ENCODE results near the gene ADRA2A.

ADRA2A gene

DNA sequence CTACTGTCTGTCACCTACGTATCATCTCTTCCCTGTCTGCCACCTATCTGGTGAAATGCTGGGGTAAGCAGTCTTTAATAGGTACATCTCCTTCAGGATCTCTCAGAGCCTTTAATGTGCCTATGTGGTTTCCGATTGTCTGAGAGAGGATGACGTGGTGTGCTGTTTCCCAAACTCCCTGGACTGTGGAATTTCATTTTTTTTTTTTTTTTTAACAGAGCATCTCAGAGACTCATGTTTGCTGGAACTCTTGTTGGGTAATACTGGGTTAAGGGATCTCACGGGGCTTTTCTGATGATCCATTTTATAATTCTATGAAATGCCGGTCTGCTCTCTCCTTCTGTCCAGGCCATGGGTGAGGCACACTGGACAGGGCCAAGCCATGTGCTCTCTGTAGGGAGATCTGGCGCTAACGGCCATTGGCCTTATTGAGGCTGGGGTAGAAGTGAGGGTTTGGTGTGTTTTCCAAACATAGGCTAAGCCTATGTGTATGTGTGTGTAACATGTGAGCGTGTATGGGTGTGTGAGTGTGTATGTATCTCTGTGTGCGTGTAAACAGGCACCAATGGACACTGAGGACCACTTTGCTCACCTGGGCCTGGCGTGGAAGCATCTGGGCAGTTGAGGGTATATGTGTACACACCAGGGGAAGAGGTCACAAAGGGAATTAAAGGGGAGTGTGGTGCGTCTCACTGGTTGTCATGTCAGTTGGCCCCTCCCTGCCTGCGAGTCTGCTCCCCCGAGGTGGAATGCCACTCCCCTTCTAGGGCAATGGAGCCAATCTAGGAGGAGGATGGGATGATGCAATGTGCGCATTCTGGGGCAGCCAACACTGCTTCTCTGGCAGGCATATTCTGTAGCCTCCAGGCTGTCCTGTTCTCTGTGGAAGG lies 7.8 kb downstream of the ADRA2A start:
- DNase-seq: no peak

DNA sequence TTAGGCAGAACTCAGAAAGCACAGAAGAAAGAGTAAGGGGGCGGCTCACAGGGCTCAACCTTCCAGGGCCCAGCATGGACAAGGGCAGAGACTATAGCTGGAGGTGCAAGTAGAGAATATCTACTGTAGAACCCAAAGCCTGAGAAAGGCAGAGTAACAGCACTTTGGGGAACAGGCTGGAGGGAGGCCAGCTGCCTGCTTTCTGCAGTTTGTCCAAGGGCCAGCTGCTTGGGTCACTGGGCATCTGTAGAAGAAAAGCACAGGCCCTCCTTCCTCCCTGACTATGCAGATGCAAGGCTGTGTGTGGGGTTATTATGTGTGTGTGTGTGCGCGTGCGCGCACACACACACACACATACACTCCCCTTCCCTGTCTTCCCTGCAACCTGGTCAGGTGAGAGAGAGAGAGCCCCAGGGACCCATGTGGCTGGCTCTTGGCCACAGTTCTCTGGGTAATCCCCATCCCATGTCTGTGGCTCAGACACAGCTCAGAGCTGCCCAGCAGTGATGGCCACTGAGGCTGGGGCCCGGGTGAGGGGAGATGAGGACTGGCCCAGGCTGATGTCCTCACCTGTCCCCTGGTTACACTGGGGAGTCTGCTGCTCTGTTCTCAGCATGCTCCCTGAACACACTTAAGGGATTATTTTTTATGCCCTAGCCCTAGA lies 9.0 kb downstream of the ADRA2A start:
- DNase-seq: no peak

DNA sequence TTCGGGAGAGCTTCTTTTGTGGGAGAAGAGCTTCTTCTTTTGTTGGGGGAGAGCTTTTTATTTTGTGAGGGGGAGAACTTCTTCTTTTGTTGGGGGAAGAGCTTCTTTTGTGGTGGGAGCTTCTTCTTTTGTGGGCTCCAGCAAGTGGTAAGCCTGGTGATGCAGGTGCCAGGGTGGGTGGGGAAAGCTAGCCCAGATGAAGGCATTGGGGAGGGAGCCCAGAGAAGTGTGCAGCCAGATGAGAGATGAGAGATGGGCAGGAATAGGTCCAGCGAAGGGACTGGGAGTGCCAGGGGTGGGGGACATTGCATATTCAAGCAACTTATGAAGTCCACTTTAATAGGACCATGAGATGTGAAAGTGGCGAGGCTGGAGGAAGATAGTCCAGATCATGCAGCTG lies 9.7 kb downstream of the ADRA2A start:
- no peak for DNase-seq

DNA sequence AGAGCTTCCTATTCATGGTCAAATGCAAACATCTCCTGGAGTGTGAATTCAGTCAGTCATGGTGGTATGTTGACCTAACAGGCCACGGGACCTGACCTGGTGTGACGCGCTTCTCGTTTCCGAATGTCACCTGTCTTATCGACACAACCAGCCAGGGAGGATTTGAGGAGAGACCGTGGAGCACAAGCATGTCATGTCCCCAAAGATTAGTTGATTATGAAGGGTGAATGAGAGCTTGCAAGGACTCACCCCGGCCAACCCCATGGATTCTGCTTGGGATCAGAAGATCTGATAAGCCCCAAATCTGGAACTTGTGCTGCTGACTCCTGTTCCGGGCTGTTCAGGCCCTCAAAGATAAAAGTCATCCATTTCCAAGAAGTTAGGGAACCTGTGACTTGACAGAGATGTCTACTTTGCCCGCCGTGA lies 10.5 kb downstream of the ADRA2A start:
- DNase-seq: no peak

DNA sequence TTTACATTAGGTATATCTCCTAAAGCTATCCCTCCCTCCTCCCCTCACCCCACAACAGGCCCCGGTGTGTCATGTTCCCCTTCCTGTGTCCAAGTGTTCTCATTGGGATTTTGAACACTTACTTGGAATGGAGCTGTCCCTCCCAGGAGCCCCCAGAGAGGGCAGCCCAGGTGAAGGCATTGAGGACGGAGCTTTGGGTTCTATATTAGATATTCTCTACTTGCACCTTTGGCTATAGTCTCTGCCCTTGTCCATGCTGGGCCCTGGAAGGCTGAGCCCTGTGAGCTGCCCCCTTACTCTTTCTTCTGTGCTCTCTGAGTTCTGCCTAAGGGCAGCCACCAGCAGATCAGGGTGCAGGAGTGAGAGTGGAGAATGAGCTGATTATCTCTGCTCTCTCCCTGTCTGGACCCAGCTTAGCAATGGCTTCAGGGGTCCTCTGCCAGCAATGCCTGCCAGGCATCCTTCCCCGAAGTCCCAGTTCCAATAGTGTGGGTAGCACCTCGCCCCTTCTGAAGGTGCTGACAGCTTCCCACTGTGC lies 11.2 kb downstream of the ADRA2A start:
- DNase-seq: no peak

DNA sequence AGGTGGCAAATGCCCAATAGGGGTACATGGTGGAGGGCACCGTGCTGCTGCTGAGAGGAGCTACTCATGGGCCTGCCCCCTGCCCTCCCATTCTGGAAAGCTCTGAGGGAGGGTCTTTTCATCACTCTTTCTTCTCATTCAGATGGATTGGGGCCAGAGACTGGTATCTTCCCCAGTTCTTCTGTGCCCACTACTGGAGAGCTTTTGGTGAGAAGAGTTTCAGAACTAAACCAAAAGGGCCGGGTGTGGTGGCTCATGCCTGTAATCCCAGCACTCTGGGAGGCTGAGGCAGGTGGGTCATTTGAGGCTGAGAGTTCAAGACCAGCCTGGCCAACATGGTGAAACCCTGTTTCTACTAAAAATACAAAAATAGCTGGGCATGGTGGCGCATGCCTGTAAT lies 12.5 kb downstream of the ADRA2A start:
- DNase-seq: no peak

DNA sequence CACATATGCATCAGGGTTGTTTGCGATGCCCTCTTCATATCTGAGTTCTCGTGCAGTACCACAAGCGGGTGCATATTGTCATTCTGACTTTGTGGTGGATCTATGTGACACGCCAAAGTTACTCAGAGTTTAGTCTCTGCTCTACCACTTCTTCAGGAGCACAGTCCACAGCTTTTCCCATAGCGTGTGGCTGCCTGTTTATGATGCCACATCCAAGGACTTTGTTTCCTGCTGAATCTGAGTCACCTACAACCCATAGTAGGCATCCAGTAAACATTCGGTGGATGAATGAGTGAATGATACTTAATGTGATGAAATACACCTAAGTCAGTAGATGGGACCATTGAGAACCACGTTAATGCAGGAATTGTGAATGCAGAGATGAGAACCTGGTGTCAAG lies 15.0 kb downstream of the ADRA2A start:
- no peak for DNase-seq

DNA sequence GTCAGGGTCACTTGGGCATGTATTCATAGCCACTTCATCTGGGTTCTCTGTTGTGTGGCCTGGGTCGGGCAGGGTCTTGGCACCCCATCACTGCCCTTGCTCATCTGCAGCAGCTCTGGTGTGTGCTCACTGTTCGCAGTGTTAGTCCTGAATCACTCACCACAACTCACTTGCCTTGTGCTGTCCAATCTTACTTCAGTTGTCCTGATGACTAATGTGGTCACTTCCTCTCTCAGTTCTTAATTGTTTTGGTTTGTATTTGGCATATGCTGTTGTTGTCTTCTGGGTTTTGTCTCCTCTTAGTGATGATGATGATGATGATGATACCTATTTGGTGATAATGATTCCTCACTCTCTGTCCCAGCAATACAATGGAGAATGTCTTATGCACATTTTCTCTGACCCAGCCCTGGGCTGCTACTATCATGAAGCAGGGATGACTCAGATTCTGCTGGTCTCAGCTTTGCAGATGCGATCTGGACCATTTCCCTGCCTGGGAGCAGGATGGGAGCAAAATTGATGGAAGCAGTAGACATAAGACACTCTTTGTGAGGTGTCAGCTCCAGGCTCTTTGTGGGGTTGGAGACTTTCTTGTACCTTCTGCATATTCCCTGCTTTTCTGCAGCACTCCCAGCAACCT lies 17.0 kb downstream of the ADRA2A start:
- DNase-seq: no peak

DNA sequence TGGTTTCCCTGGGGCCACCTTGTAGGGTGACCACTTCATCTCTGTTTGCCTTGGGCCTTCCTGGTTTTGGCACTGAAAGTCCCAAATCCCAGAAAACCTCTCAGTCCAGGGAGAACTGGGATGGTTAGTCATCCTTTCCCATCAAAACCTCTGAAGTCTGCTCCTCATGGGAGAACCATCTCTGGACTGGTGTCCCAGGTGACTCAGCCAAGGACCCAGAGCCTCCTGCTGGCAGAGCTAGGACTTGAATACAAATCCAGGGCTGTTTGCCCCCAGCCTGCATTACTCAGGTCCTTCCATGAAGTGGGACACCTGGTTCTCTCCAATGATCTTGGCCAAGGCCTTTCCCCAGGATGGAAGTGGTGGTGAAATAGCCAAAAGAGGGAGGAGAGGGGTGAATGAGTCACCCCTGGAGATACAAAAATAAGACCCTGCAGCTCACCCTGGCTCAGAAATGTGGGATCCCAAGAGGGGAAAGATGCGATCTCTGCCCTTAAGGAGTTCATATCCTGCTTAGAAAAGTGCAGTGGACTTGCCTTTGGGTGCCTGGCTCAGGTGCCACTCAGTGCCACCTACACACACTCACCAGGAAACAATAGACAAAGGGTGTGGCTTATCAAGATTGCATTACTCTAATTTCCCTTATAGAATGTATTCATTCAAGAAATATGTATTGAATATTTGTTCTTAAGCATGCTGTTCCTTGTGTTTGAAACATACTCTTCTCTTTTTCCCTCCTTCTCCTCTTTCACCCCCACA lies 22.0 kb downstream of the ADRA2A start:
- DNase-seq: no peak

DNA sequence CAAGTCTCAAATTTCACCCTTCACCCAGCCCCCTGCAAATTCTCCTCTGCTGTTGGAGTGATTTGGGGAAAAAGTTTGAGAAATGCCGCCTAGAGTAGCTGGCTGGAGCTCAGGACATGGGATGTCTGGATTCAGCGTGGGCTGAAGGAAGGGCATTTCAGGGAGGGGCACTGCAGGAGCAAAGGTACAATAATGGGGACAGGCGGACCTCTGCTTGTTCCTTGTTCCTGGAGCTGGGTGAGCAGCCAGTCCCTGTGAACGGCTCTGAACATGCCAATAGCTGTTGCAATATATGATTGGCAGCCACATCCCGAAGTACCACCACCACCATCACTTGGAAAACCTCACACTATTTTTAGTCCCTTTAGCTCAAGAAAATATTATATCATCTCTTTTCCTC lies 23.4 kb downstream of the ADRA2A start:
- DNase-seq: no peak

DNA sequence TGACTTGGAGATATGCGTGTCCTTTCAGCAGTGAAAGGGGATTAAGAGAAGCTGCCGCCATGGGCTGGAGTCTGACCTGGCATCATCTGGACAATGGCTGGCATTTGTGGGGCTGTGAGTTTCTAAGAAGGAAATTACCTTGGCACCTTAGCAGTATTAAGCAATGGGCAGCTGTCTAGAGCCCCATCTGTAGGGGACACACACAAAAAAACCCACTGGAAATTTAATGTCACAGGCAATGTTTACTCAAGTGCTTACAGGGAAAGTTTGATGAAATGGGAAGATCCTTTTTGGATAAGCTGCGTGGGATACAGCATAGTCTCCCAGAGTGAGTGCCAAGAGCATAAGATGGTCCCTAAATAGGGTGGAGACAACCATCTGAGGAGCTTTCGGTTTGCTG lies 25.0 kb downstream of the ADRA2A start:
- no peak for DNase-seq

DNA sequence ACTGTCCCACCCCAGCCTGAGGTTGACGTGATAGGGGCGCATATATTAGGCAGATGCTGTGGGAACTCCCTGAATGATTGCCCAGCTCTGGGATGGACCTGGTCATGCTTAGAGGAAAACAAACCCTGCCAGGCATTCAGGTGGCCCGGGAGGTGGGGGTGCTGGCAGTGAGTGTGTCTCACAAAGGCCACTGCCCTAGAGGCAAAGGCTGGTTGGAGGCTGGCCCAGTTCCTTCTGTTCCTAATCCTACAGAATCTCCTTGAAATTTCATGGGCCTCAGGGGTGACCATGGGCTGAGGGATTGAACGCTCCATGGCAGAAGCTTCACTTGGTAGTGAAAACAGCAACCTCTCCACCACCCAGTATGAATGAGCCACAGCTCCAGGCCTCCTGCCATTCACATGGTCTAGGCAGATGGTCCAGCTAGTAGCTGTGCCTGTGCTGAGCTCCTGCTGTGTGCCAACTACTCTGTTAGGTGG lies 25.6 kb downstream of the ADRA2A start:
- no peak for DNase-seq

DNA sequence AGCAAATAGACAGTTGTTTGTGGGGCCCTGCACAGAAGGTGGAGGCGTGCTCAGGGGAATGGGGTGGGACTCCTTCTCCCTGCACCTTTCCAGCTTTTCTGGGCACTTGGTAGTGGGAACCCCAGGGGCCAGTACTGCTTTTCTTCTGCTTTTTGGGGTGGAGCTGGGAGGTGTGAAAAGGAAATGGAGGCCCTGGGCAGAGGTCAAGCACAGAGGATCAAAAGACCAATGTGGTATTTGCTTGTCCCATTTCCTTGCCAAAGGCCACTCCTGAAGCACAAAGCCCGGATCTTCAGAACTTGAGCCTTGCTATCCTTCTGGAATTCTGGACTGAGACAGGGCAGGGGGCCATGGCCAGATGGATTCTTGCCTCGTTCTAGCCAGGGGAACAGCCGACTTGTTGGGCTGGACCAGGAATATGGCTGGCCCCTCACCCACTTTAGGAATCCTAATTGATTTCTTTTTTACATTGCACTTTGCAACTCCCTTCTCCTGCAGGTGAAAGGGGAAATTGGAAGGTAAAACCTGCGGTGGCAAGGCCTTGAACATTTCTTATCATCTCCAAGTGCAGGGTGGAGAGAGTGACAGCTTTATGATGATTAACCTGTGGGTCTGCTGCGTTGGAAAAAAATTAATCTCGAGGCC lies 26.5 kb downstream of the ADRA2A start:
- no peak for DNase-seq

DNA sequence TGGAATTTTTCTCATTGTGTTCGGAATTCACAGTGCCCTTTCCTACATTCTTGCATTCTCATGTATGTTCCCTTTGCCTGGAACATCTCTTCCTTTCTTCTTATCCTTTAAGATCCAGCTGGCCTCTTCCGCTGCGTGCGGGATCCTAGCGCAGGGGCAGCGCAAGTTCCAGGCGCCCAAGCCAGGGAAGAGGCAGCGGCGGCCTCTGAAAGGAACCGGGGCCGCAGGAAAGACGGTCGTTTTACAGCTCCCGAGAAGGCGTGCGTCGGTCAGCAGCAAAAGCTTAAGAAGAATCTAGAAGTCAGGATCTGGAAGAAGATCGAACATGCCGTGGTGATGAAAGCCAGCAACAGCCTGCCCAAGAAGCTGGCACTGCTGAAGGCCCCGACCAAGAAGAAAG lies 28.0 kb downstream of the ADRA2A start:
- DNase-seq: no peak

DNA sequence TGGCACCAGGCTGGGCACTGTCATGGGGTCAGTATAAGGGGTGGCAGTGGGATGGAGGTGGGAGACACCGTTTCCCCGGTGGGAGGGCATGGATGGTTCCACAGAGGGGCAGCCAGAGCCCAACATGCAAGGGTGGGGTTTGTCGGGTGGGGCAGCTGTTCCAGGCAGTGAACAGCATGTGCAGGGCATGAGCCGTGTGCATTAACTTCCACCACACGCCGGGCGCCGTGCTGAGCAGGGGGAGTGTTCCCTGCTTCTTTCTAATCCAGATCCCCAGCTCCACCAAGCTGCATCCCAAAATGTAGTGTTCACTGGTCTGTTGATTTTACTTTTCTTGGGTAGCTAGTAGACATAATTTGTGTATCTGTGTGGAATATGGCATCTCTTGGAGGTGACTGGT lies 29.3 kb downstream of the ADRA2A start:
- DNase-seq: no peak

DNA sequence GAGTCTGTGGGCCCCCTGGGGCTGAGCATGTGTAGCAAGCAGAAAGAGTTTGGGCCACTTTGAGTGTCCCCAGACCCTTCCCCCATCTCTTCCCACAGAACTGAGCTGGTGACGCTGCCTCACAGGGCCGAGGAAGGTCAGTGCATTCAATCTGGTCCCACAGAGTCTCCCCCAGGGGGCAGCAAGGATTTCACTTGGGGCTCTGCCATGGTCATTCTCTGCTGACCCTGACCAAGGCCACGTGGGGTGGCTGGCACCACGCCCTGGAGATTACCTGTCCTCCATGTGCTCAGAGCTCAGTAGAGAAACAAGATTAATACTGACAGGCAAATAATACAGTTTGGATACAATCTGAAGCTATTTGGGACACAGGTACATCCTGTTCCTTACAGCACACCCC lies 30.2 kb downstream of the ADRA2A start:
- no peak for DNase-seq

DNA sequence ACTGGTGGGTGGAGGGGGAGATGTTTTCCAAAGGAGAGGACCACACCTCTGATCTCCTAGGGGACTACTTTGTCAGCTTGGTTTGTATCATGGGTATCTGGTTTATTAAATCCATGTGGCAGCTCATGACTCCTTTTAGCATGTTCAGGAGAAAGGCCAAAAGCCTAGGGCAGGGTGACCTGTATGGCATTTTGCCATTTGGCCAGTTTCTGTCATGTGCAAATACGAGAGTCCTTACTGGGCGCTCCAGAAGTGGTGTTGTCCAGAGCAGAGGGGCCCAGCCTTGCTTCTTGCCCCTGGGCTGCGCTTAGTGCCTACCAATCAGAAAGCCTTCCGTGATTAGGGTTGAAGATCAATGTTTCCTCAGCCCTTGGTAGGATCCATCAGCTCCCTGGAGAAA lies 31.0 kb downstream of the ADRA2A start:
- no peak for DNase-seq

DNA sequence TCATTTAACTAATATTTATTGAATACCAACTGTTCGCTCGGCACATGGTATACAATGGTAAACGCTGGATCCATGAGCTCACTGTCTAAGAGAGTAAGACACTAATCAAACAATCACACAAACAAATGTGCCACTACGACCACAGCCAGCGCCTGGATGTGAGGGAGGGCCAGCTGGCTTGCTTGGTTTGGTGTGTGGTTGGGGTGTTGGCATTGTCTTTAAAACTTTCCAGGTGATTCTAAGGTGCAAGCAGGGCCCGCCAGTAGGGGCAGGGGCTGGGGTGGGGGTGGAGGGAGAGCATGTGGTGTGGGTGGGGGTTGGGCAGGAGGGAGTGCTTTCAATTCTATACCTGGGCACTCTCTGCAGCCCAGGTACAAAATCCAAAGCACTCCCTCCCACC lies 31.6 kb downstream of the ADRA2A start:
- no peak for DNase-seq

DNA sequence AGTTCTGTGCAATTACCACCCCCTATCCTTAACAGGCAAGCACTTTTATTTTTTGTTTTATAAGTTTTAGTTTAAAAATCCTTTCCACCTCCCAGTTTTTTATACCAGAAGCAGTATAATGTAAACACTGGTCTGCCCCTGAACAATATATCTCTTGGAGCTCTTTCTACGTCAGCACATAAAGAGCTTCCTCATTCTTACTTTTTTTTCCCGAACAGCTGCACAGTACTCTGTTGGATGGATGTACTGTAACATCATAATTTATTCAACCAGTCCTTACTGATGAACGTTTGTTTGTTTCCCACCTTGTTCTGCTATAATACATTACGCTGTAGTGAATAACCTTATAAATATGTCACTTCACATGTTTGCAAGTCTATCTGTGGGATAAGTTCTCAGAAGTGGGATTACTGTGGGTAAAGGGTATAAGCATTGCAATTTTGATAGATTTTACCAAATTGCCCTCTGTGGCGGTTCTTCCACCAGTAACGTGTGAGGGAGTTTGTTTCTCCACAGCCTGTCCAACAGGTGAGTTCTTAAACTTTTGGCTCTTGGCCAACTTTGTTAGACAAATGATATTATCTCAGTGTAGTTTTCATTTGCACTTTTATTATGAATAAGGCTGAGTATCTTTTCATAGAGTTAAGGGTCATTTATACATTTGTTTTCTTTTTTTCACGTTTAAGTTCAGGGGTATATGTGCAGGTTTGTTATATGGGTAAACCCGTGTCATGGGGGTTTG lies 32.8 kb downstream of the ADRA2A start:
- DNase-seq: no peak

DNA sequence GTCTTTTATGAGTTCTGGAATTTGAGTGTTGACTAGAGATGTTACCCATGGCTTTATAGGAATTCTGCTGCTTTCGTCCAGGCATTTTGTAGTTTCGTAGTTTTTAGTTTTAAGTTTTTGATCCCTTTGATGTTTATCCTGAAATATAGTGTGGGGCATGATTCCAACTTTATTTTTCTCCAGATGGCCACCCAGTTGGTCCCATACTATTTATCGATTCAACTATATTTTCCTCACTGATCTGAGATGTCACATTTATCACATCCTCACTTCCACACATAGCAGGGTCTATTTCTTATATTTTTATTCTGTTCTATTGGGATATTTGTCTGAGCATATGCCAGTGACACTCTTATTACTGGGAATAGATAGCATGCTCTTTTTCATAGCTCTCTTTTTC lies 33.9 kb downstream of the ADRA2A start:
- DNase-seq: no peak

DNA sequence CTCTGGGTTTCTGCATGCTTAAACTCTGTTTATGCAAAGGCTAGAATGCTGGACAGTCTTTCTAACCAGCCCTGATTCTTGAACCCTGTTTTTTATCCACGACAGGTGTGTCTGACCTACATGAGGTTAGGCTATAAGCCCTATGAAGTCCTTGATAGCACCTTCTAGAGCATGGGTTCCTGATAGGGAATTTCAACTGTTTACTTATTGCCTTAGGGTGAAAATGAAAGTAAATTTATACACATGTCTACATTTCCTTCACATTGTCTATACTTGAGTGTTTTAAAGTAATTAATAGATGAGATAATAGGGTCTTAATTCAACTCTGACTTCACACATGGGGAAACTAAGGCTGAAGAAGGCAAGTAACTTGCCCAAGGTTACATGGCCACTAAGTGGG lies 35.5 kb downstream of the ADRA2A start:
- no peak for DNase-seq
